HCT116 (cell line): Measurements from ENCODE around the gene UBE3D. TPM values are rescaled to one million over a fixed set of nuclear protein-coding genes. Genes with fewer than 3 reads are reported as not detected.

Source experiments
- ATAC-seq: fragments of 200-7000 bp; cut with Tn5 transposase; 2 replicates; pipeline ENCODE4 v1.9.1; 2020; ENCODE audit warnings: mild to moderate bottlenecking, moderate library complexity
- BruUV-seq: library from RNA; stranded (reverse); fragments of 400-500 nt; replicated peaks from 2 replicates; lab custom pipeline; 2021; lab: Mats Ljungman, UMichigan
- CTCF ChIA-PET: fragments of 300-600 bp; sonication (Branson Sonifier 250); formaldehyde crosslinking; loops from one replicate; lab custom pipeline; 2021; ENCODE audit warnings: antibody characterized with exemption; lab: Charles Lee
- POLR2A ChIA-PET: fragments of 300-600, 350-600 bp; sonication (Branson Sonifier 250); formaldehyde crosslinking; loops from one replicate; lab custom pipeline; 2021; ENCODE audit warnings: antibody characterized with exemption; lab: Charles Lee
- RAD21 ChIA-PET, 2 experiments: fragments of 300-600 bp; sonication (Branson Sonifier 250); formaldehyde crosslinking; loops; one replicate each; lab custom pipeline; 2023; ENCODE audit warnings: low total read pairs in 2 of 2; ENCODE audit not compliant: uncharacterized antibody in 2 of 2, unreplicated experiment in 2 of 2, low non-redundant PET in 1 of 2; lab: Charles Lee
- DNase-seq: peaks from one replicate; pipeline ENCODE4 v3.0.0-alpha.2; 2010; ENCODE audit warnings: low read depth, low spot score
- H2AFZ ChIP-seq: fragments of 200-600 bp; shearing (Covaris generic), sonication (generic); 2 replicates; pipeline ENCODE4 v1.6.1; 2017; ENCODE audit warnings: low read depth, mixed run types, mixed read lengths, antibody characterized with exemption, low read length; ENCODE audit not compliant: poor library complexity, severe bottlenecking
- H3K27ac ChIP-seq: 2 replicates; pipeline ENCODE4 v1.5.1; 2012; ENCODE audit warnings: low read depth, low read length
- H3K27me3 ChIP-seq: fragments of 200-600 bp; sonication (generic); 2 replicates; pipeline ENCODE4 v1.6.1; 2016; ENCODE audit warnings: mixed run types, low read length, mixed read lengths; ENCODE audit not compliant: insufficient read depth
- H3K36me3 ChIP-seq, 2 experiments: fragments of 200-500 bp in 1 of 2; fragments of 200-600 bp in 1 of 2; sonication (Bioruptor generic) in 1 of 2; sonication (generic) in 1 of 2; 2 replicates each; pipeline versions ENCODE4 v1.5.1 to v1.6.1; 2014 to 2016; ENCODE audit warnings: low read length in 2 of 2, inconsistent platforms in 1 of 2, mixed read lengths in 1 of 2, mixed run types in 1 of 2; ENCODE audit not compliant: insufficient read depth in 2 of 2, control insufficient read depth in 1 of 2
- H3K4me1 ChIP-seq, 2 experiments: fragments of 200-600 bp in 1 of 2; sonication (generic) in 1 of 2; 2 replicates each; pipeline versions ENCODE4 v1.5.1 to v1.6.1; 2012 to 2017; ENCODE audit warnings: low read length in 2 of 2, inconsistent platforms in 1 of 2, mild to moderate bottlenecking in 1 of 2, mixed read lengths in 1 of 2, mixed run types in 1 of 2, moderate library complexity in 1 of 2; ENCODE audit not compliant: insufficient read depth in 2 of 2, control insufficient read depth in 1 of 2
- H3K4me2 ChIP-seq: fragments of 200-600 bp; sonication (generic); 2 replicates; pipeline ENCODE4 v1.6.1; 2017; ENCODE audit warnings: mixed run types, low read length, mixed read lengths
- H3K4me3 ChIP-seq, 2 experiments: fragments of 200-600 bp in 1 of 2; sonication (generic) in 1 of 2; replicated peaks in 1 of 2; 2 replicates each; pipeline ENCODE4 v1.5.1; 2011 to 2016; ENCODE audit warnings: low read length in 2 of 2, control low read depth in 1 of 2, low read depth in 1 of 2, mild to moderate bottlenecking in 1 of 2, mixed read lengths in 1 of 2, mixed run types in 1 of 2
- H3K79me2 ChIP-seq: fragments of 200-600 bp; sonication (generic); 2 replicates; pipeline ENCODE4 v1.6.1; 2017; ENCODE audit warnings: mild to moderate bottlenecking, mixed run types, low read length, moderate library complexity, mixed read lengths; ENCODE audit not compliant: insufficient read depth
- H3K9ac ChIP-seq: fragments of 200-600 bp; sonication (generic); 2 replicates; pipeline ENCODE4 v1.6.1; 2016; ENCODE audit warnings: low read length, mixed read lengths
- H3K9me2 ChIP-seq: fragments of 200-600 bp; sonication (generic), shearing (Covaris generic); 2 replicates; pipeline ENCODE4 v1.6.1; 2017; ENCODE audit warnings: mixed run types, mild to moderate bottlenecking, moderate library complexity; ENCODE audit not compliant: insufficient read depth
- H3K9me3 ChIP-seq, 2 experiments: fragments of 200-500 bp in 1 of 2; fragments of 200-600 bp in 1 of 2; sonication (Bioruptor generic) in 1 of 2; sonication (generic) in 1 of 2; 2 replicates each; pipeline ENCODE4 v1.6.1; 2014 to 2017; ENCODE audit warnings: low read length in 2 of 2, mixed read lengths in 2 of 2, inconsistent platforms in 1 of 2, low read depth in 1 of 2, mild to moderate bottlenecking in 1 of 2, mixed run types in 1 of 2, moderate library complexity in 1 of 2; ENCODE audit not compliant: control insufficient read depth in 1 of 2, insufficient read depth in 1 of 2
- H4K20me1 ChIP-seq: fragments of 200-600 bp; sonication (generic), shearing (Covaris generic); 2 replicates; pipeline ENCODE4 v1.6.1; 2017; ENCODE audit warnings: mixed run types, mild to moderate bottlenecking, moderate library complexity; ENCODE audit not compliant: insufficient read depth
- CBX3 ChIP-seq: IDR thresholded peaks from 2 replicates; pipeline ENCODE4 v1.6.1; 2012; ENCODE audit warnings: low read depth
- CEBPB ChIP-seq: IDR thresholded peaks from 2 replicates; pipeline ENCODE4 v1.6.1; 2012; ENCODE audit warnings: low read depth
- EGR1 ChIP-seq: IDR thresholded peaks from 2 replicates; pipeline ENCODE4 v1.6.1; 2012; ENCODE audit warnings: low read depth
- ELF1 ChIP-seq: IDR thresholded peaks from 2 replicates; pipeline ENCODE4 v1.6.1; 2012; ENCODE audit warnings: low read depth, borderline replicate concordance
- EZH2 ChIP-seq: fragments of 200-600 bp; sonication (generic); IDR thresholded peaks from 2 replicates; pipeline ENCODE4 v1.6.1; 2017; ENCODE audit warnings: antibody characterized with exemption, mixed run types
- EZH2phosphoT487 ChIP-seq: fragments of 200-600 bp; IDR thresholded peaks from 2 replicates; pipeline ENCODE4 v1.6.1; 2018; ENCODE audit warnings: antibody characterized with exemption, borderline replicate concordance
- FOSL1 ChIP-seq: IDR thresholded peaks from 2 replicates; pipeline ENCODE4 v1.6.1; 2012; ENCODE audit warnings: low read depth
- POLR2A ChIP-seq: IDR thresholded peaks from 2 replicates; pipeline ENCODE4 v1.7.0; 2011; ENCODE audit warnings: borderline replicate concordance; ENCODE audit not compliant: insufficient read depth, insufficient read length; ENCODE audit errors: extremely low read depth
- POLR2AphosphoS5 ChIP-seq: IDR thresholded peaks from 2 replicates; pipeline ENCODE4 v1.6.1; 2011; ENCODE audit warnings: mild to moderate bottlenecking, low read depth, low read length, moderate library complexity
- RAD21 ChIP-seq: IDR thresholded peaks from 2 replicates; pipeline ENCODE4 v1.6.1; 2012; ENCODE audit warnings: low read depth, mild to moderate bottlenecking
- SIN3A ChIP-seq: IDR thresholded peaks from 2 replicates; pipeline ENCODE4 v1.6.1; 2012; ENCODE audit warnings: low read depth
- SP1 ChIP-seq: IDR thresholded peaks from 2 replicates; pipeline ENCODE4 v1.6.1; 2012; ENCODE audit warnings: low read depth
- SRF ChIP-seq: IDR thresholded peaks from 2 replicates; pipeline ENCODE4 v1.6.1; 2012; ENCODE audit warnings: low read depth
- YY1 ChIP-seq: IDR thresholded peaks from 2 replicates; pipeline ENCODE4 v1.6.1; 2011; ENCODE audit warnings: low read length, low read depth, moderate library complexity, mild to moderate bottlenecking; ENCODE audit not compliant: insufficient replicate concordance; ENCODE audit errors: extremely low read depth
- ZFX ChIP-seq: fragments of 450-650 bp; IDR thresholded peaks from 2 replicates; pipeline ENCODE4 v1.6.1; 2017
- ZNF274 ChIP-seq: fragments of 200-500 bp; sonication (Bioruptor generic); IDR thresholded peaks from 2 replicates; pipeline ENCODE4 v1.6.1; 2014; ENCODE audit warnings: mild to moderate bottlenecking, low read depth, low read length, inconsistent platforms
- intact Hi-C: fragments of 100-400 bp; cut with micrococcal nuclease; formaldehyde crosslinking; loops from 2 replicates; pipeline ENCODE4 v1.10.0; 2022
- total RNA-seq: library from RNA; stranded (reverse); gene quantifications from one replicate; pipeline ENCODE4 v1.2.1, GENCODE V29; 2021; ENCODE audit not compliant: unreplicated experiment
- TF ChIP-seq, protein P1 (sequence below): IDR thresholded peaks from 2 replicates; pipeline ENCODE4 v1.6.1; 2012
- TF ChIP-seq, protein P2 (sequence below): IDR thresholded peaks from 2 replicates; pipeline ENCODE4 v1.6.1; 2012; ENCODE audit warnings: low read depth

UBE3D gene
- total RNA-seq, 1 experiment from 2014 or later: 9.0 TPM

DNA sequence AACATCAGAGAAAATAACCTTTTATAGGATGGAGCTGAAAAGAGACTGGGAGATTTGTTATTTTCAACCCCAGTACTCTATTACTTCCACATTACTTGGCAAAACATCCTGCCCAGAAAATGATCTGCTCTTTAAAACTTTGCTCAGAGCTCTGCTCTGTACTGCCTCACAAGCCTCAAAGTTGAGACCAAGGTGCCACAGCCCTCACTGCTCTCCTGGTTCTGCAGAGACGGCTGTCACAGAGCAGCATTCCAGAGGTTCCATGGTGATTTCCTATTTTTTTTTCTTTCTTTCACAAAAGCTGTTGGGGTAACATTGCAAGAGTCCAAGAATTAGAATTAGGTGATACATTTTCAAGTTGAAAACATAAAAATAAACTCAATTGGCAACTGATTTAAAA lies 155.2 kb downstream of the UBE3D start:
- peaks cover 0 to 12% of the 10 kb centered on the region in 2 experiments; a peak in 1 of 4 replicates for H3K4me1 ChIP-seq
- no peaks in the 10 kb centered on the region for H3K9me2 ChIP-seq
- TF ChIP-seq EZH2 (no peak), RAD21 (no peak)
- H3K9me3 ChIP-seq: no peaks in the 10 kb centered on the region
- DNase-seq: no peak
- no peak overlapping the region for H3K4me2 ChIP-seq
- no peaks in the 10 kb centered on the region for H4K20me1 ChIP-seq
- H3K9ac ChIP-seq: no peak overlapping the region
- no peak overlapping the region for H2AFZ ChIP-seq
- no TSS peak for BruUV-seq
- H3K27me3 ChIP-seq: no peaks in the 10 kb centered on the region
- CTCF ChIA-PET: no interaction called here
- RAD21 ChIA-PET: no interaction called here
- ATAC-seq: no peak
- H3K27ac ChIP-seq: no peak overlapping the region
- intact Hi-C loops: no loop called here
- no peaks in the 10 kb centered on the region for H3K36me3 ChIP-seq
- H3K79me2 ChIP-seq: no peaks in the 10 kb centered on the region
- no peak overlapping the region for H3K4me3 ChIP-seq
- POLR2A ChIA-PET: no interaction called here

DNA sequence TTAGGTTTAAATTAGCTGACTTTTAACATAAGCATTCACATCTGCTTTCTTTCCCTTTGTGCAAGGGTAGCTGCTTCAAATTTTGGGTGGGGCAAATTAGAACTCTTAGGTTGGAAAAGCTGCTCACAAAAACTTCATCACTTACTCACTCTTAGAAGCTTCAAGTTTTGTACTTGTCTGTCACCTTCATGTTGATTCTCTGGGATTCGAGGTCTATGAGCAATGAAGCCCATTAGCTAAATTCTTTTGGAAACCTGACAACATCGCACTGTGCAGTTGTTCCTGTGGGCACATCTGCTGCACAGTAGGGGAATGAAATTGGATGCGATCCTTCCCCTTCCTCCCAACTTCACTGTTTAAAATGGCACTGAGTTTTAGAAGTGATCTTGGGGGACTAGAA lies 156.1 kb downstream of the UBE3D start:
- CTCF ChIA-PET: no interaction called here
- no TSS peak for BruUV-seq
- ATAC-seq: no peak
- TF ChIP-seq SIN3A: no peak
- no peak for TF ChIP-seq ELF1
- TF ChIP-seq YY1: no peak
- no peak for TF ChIP-seq CEBPB
- TF ChIP-seq CBX3: no peak
- no peak for TF ChIP-seq ZNF274
- TF ChIP-seq, protein P1, sequence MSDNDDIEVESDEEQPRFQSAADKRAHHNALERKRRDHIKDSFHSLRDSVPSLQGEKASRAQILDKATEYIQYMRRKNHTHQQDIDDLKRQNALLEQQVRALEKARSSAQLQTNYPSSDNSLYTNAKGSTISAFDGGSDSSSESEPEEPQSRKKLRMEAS: no peak
- TF ChIP-seq EGR1: no peak
- TF ChIP-seq POLR2A: no peak
- TF ChIP-seq EZH2phosphoT487: no peak
- no peak for TF ChIP-seq POLR2AphosphoS5
- TF ChIP-seq SP1: no peak
- no peak for TF ChIP-seq SRF
- TF ChIP-seq ZFX: no peak
- TF ChIP-seq, protein P2, sequence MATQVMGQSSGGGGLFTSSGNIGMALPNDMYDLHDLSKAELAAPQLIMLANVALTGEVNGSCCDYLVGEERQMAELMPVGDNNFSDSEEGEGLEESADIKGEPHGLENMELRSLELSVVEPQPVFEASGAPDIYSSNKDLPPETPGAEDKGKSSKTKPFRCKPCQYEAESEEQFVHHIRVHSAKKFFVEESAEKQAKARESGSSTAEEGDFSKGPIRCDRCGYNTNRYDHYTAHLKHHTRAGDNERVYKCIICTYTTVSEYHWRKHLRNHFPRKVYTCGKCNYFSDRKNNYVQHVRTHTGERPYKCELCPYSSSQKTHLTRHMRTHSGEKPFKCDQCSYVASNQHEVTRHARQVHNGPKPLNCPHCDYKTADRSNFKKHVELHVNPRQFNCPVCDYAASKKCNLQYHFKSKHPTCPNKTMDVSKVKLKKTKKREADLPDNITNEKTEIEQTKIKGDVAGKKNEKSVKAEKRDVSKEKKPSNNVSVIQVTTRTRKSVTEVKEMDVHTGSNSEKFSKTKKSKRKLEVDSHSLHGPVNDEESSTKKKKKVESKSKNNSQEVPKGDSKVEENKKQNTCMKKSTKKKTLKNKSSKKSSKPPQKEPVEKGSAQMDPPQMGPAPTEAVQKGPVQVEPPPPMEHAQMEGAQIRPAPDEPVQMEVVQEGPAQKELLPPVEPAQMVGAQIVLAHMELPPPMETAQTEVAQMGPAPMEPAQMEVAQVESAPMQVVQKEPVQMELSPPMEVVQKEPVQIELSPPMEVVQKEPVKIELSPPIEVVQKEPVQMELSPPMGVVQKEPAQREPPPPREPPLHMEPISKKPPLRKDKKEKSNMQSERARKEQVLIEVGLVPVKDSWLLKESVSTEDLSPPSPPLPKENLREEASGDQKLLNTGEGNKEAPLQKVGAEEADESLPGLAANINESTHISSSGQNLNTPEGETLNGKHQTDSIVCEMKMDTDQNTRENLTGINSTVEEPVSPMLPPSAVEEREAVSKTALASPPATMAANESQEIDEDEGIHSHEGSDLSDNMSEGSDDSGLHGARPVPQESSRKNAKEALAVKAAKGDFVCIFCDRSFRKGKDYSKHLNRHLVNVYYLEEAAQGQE: no peak
- TF ChIP-seq FOSL1: no peak
- no peak for TF ChIP-seq EZH2

More for the DNA sequence above, 156.1 kb downstream of the UBE3D start:
- no peaks in the 10 kb centered on the region for H4K20me1 ChIP-seq
- H3K27ac ChIP-seq: no peak overlapping the region
- peaks cover 0 to 12% of the 10 kb centered on the region in 2 experiments; a peak in 1 of 4 replicates for H3K4me1 ChIP-seq
- DNase-seq: no peak
- intact Hi-C loops: no loop called here
- no peaks in the 10 kb centered on the region for H3K9me3 ChIP-seq
- no peaks in the 10 kb centered on the region for H3K79me2 ChIP-seq
- H3K27me3 ChIP-seq: no peaks in the 10 kb centered on the region
- ChIA-PET POLR2A (no interaction called here), RAD21 (no interaction called here)
- no peak overlapping the region for H2AFZ ChIP-seq
- H3K4me2 ChIP-seq: no peak overlapping the region
- no peak overlapping the region for H3K4me3 ChIP-seq
- H3K9me2 ChIP-seq: no peaks in the 10 kb centered on the region
- no peak overlapping the region for H3K9ac ChIP-seq
- no peaks in the 10 kb centered on the region for H3K36me3 ChIP-seq
